Measurements from ENCODE around the gene CDC14B.

- TF ChIP-seq CTCF (IDR thresholded peaks at IDR 0.05) (no peak), POLR2AphosphoS5 (IDR thresholded peaks at IDR 0.05) (peak; percentile 91), POLR2A (IDR thresholded peaks at IDR 0.05) (no peak), EP300 (IDR thresholded peaks at IDR 0.05) (no peak)
These were observed 15.7 kb downstream of the CDC14B start for GRCh38 chr9:96604004-96604319.

Measured in gastroesophageal sphincter (tissue), 3 donors.